ENCODE data around the gene CTU2. TPM values are rescaled to one million over a fixed set of nuclear protein-coding genes. Genes with fewer than 3 reads are reported as not detected.

Gene CTU2
- total RNA-seq, 2 donors from 2014 or later, result 7.8 to 23.1 TPM

DNA sequence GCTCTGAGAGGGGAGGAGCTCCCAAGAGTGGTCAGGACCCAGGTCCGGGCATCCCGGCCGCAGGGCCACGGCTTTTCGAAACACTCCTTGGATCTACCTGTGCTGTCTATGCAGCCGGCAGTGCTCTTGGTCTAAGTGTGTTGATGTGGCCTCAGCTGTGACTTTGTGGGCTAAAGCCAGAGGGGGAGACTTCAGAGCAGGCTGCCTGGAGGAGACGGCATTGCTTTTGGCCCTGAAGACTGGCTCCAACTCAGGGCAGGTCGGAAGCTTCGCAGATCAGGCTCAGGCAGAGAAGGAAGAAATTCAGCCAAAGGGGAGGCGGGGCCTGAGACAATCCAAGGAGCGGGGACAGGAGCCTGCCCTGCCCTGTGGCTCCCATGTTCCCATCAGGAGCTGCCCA, 47.3 kb downstream of the CTU2 start:
- TF ChIP-seq, protein P1, sequence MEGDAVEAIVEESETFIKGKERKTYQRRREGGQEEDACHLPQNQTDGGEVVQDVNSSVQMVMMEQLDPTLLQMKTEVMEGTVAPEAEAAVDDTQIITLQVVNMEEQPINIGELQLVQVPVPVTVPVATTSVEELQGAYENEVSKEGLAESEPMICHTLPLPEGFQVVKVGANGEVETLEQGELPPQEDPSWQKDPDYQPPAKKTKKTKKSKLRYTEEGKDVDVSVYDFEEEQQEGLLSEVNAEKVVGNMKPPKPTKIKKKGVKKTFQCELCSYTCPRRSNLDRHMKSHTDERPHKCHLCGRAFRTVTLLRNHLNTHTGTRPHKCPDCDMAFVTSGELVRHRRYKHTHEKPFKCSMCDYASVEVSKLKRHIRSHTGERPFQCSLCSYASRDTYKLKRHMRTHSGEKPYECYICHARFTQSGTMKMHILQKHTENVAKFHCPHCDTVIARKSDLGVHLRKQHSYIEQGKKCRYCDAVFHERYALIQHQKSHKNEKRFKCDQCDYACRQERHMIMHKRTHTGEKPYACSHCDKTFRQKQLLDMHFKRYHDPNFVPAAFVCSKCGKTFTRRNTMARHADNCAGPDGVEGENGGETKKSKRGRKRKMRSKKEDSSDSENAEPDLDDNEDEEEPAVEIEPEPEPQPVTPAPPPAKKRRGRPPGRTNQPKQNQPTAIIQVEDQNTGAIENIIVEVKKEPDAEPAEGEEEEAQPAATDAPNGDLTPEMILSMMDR (IDR thresholded peaks at IDR 0.05), result no peak
- Histone ChIP-seq H3K27me3 (no peaks in the 10 kb centered on the region), H3K4me1 (no peaks in the 10 kb centered on the region), H3K27ac (no peak overlapping the region), H3K4me3 (no peak overlapping the region), H3K9ac (ENCODE audit: low read depth in 2 of 2, low read length in 2 of 2) (no peak overlapping the region), H3K36me3 (no peaks in the 10 kb centered on the region), H3K9me3 (no peaks in the 10 kb centered on the region)
- intact Hi-C loops (cut with DNase I), result no loop called here
- no peak for DNase-seq

DNA sequence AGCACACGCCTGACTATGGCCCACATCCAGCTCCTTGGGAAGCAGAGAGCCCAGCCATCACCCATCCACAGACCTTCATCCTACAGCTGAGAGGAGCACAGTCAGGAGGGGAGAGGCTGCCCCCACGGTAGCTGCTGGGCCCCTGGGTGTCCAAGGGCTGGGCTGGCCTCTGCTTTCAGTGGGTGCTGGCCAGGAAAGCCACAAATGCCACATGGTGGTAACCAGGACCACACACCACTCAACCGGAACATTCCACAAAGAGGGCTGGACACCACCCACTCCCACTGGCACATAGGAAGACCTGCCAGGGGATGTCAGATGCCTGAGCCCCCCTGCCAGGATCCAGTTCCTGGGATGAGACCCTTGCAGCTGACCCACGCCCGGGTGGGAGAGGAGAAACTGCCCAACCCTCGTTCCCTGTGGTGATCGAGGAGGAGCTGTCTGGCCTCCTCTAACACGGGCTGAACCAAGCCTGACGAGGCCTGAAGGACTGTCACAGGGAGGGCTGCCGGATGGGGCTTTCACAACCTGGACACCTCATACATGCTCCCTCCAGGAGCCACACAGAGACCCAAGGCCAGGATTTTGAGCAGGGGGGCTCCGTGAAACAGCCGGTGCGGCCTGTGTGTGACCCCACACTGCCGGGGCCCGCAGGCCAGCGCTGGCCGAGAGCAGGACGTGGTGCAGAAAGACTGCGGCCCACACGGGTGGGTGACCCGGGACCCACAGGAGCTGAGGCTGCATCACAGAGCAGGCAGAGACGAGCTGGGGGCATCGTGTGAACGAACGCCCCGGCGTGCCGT, 48.0 kb downstream of the CTU2 start:
- H3K9ac ChIP-seq (ENCODE audit: low read depth in 2 of 2, low read length in 2 of 2), result no peak overlapping the region

DNA sequence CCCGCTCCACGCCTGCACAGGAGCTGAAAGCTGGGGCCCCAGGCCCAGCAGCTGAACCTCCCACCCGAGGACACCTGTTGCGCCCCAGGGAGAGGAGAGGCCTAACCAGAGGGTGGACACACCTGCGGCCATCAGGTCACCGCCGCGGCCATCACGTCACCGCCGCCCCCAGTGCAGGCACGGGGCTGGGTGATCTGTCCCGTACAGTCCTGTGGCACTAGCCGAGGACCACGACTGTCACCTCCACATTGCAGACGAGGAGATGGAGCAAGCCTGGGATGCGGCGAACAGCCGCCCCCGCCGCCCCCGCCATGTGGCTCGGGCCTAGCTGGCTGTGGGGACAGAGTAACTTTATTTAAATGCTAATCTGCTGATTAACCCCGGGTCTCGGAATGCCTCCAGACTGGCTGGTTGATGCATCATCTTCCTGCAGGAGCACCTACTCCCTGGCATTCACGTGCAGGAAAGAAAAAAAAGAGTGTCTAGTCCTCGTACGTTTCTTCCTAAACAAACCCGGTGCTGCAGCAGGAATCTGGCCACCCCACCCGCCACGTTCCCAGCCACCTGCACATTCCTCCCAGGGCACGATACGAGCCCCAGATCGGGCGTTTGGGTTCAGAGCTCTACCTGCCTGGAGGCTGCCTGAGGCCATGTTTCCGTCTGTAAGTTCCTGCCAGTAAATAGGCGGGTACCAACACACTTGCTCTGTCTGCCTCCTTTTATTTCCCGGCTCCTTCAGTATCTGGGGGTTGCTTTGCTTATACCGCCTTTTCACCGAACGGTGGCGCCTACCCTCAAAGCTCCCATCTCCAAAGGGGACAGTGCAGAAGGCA, 48.8 kb downstream of the CTU2 start:
- Histone ChIP-seq H3K27me3 (no peaks in the 10 kb centered on the region), H3K9me3 (no peaks in the 10 kb centered on the region), H3K36me3 (no peaks in the 10 kb centered on the region), H3K4me3 (no peak overlapping the region), H3K4me1 (peaks cover 9% of the 10 kb centered on the region), H3K9ac (ENCODE audit: low read depth in 2 of 2, low read length in 2 of 2) (no peak overlapping the region), H3K27ac (no peak overlapping the region)
- TF ChIP-seq, protein P1 (IDR thresholded peaks at IDR 0.05), result no peak
- intact Hi-C loops (cut with DNase I), result no loop called here
- no peak for DNase-seq

More for the DNA sequence above, 48.0 kb downstream of the CTU2 start:
- intact Hi-C loops (cut with DNase I), result no loop called here
- Histone ChIP-seq H3K27me3 (no peaks in the 10 kb centered on the region), H3K36me3 (no peaks in the 10 kb centered on the region), H3K27ac (no peak overlapping the region), H3K4me1 (peaks cover under 1% of the 10 kb centered on the region), H3K9me3 (no peaks in the 10 kb centered on the region), H3K4me3 (no peak overlapping the region)
- TF ChIP-seq, protein P1 (IDR thresholded peaks at IDR 0.05), result no peak
- DNase-seq, result no peak

DNA sequence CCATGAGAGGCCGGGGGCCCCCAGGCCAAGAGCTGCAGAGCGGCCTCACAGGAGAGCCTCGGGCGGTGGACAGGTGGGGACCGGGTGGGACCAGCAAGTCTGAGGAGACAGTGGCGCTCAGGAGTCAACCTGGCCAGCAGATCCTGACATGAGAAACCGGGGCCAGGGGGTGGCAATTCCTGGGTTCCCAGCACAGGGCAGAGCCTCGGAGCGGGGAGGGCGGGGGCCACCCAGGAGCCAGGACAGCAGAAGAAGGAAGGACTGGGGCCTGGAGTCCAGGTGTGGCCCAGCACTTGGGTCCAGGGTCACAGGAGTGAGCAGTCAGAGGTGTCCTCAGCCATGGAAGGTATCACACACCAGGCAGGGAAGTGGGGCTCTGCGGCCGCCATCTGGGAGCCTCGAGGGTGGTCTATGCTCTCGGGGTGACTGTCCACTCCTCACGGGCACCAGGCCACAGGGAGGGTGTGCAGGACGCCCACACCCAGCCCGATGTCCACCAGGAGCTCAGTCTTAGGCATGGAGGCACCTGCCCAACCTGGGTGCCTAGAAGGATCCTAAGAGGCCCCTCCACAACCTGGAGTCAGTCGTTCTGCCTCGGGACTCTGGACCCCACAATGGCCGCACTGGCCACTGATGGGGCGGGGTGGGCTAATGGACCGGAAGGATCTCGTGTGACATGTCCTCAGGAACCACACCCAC, 49.6 kb downstream of the CTU2 start:
- Histone ChIP-seq H3K27ac (no peak overlapping the region), H3K9ac (ENCODE audit: low read depth in 2 of 2, low read length in 2 of 2) (no peak overlapping the region)
- TF ChIP-seq, protein P1 (IDR thresholded peaks at IDR 0.05), result no peak

DNA sequence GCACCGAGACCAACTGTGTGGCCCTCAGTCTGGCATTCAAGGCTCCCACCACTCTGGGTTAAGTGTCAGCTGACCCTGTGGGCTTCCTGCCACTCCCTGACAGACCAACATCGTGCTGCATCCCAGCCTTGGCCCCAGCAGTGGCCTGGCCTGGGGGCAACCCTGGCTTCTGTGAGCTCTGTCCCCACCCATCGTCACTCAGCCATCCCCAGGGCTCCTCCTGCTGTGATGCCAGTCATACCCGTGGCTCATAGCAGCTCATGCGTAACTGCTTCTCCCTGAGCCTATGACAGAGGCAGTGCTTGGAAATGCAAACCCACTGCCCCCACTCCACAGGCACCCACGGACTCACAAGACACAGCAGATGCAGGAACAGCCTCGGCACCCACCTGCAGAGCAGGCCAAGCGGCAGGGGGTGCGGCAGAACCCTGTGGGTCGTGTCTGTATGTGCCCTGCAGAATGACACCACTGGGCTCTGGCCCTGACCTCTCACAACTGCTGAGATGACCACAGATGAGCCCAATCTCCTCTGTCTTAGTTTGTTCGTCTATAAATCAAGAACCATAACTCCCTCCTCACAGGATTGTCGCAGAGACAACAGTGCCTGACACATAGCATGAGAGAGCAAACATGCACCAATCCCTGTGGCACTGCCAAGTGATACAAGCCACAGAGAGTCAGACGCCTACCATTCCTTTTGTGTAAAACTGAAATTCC, 52.1 kb downstream of the CTU2 start:
- H3K4me3 ChIP-seq, result no peak overlapping the region
- no peak overlapping the region for H3K9ac ChIP-seq (ENCODE audit: low read depth in 2 of 2, low read length in 2 of 2)
- no peaks in the 10 kb centered on the region for H3K36me3 ChIP-seq
- peaks cover 33% of the 10 kb centered on the region for H3K4me1 ChIP-seq
- H3K27ac ChIP-seq, result peak overlapping the region; percentile 62
- H3K27me3 ChIP-seq, result no peaks in the 10 kb centered on the region
- TF ChIP-seq, protein P1 (IDR thresholded peaks at IDR 0.05), result no peak
- no peak for DNase-seq
- no peaks in the 10 kb centered on the region for H3K9me3 ChIP-seq
- intact Hi-C loops (cut with DNase I), result no loop called here

More for the DNA sequence above, 49.6 kb downstream of the CTU2 start:
- Histone ChIP-seq H3K4me3 (no peak overlapping the region), H3K36me3 (no peaks in the 10 kb centered on the region), H3K27me3 (no peaks in the 10 kb centered on the region), H3K9me3 (no peaks in the 10 kb centered on the region), H3K4me1 (peaks cover 16% of the 10 kb centered on the region)
- intact Hi-C loops (cut with DNase I), result no loop called here
- DNase-seq, result no peak
